ACHN (cell line): ENCODE data around the gene A4GNT.
A peak's percentile ranks its signal among the peaks of the same experiment; 100 is the strongest.

Experiments
- DNase-seq: peaks from one replicate; pipeline ENCODE4 v3.0.0-alpha.2; 2015
- in situ Hi-C: cut with HindIII; loops from 2 replicates; pipeline ENCODE4 v1.10.0; 2017; ENCODE audit warnings: low sequenced_read_pairs, low pct_ligation_motif_present, low pct_unique_long_range_greater_than_20kb

The A4GNT gene

GRCh38 chr3:138084196-138084595, 48.0 kb downstream of the A4GNT start:
- in situ Hi-C loops: no loop called here
- DNase-seq: no peak

GRCh38 chr3:138082992-138083386, 49.2 kb downstream of the A4GNT start:
- in situ Hi-C loops: no loop called here
- no peak for DNase-seq

GRCh38 chr3:138082085-138082991, 49.9 kb downstream of the A4GNT start:
- peak; percentile 47 for DNase-seq
- in situ Hi-C loops: no loop called here

- DNase-seq: peak; percentile 4
- in situ Hi-C loops: no loop called here
Measured at GRCh38 chr3:138081371-138082084, 50.7 kb downstream of the A4GNT start.

- in situ Hi-C loops: no loop called here
- DNase-seq: no peak
Measured at GRCh38 chr3:138079901-138080300, 52.3 kb downstream of the A4GNT start.

GRCh38 chr3:138078901-138079344, 53.3 kb downstream of the A4GNT start:
- DNase-seq: peak; percentile 83
- in situ Hi-C loops: no loop called here

GRCh38 chr3:138078096-138078495, 54.1 kb downstream of the A4GNT start:
- DNase-seq: peak; percentile 52
- in situ Hi-C loops: no loop called here
